ENCODE data around the gene TSPAN7. TPM values are rescaled to one million over a fixed set of nuclear protein-coding genes. Genes with fewer than 3 reads are reported as not detected.

The TSPAN7 gene
- total RNA-seq, 4 donors from 2014 or later: 10.7 to 25.7 (median 16.0) TPM

DNA sequence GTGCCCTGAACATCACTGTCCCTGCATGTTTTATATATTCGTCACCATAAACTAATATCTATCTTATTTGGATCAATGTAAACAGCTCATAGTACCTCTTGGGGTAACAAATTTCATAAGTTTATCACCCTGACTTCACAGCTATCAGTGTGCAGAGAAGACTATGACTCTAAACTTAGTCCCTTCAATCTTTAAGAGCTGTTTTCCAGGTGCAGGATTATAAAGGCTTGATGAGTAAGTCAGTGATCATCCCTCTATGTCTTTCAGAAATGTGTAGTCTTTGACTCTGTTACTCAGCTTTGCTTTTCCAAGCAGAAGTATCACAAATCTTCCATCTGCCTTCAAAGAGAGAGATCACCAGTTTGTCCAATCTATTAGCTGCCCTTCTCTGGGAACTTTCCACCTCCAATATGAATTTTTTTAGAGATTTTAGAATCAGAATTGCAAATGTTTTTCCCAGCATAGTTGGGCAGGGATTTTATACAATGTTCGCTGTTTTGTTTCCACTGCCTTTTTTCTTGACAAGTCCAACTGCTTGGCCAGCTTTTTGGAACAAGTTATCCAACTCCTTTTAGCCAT lies 45.1 kb upstream of the TSPAN7 start:
- Histone ChIP-seq H3K27me3 (no peaks in the 10 kb centered on the region), H3K9me3 (no peaks in the 10 kb centered on the region), H3K4me3 (no peak overlapping the region), H3K27ac (no peak overlapping the region), H3K4me1 (no peaks in the 10 kb centered on the region), H3K36me3 (no peaks in the 10 kb centered on the region)
- WGBS: 65% methylated on average over 2 of the region's 2 CpGs
- TF ChIP-seq POLR2A (IDR thresholded peaks at IDR 0.05): no peak
- no peak for TF ChIP-seq POLR2AphosphoS5 (IDR thresholded peaks at IDR 0.05)
- TF ChIP-seq CTCF (IDR thresholded peaks at IDR 0.05): no peak
- TF ChIP-seq EP300 (IDR thresholded peaks at IDR 0.05): no peak
- DNase-seq (ENCODE audit: low spot score in 2 of 2): no peak

GRCh38 chrX:38519651-38520050 lies 41.7 kb upstream of the TSPAN7 start:
- H3K27ac ChIP-seq: no peak overlapping the region
- H3K9me3 ChIP-seq: no peaks in the 10 kb centered on the region
- H3K4me1 ChIP-seq: no peaks in the 10 kb centered on the region
- WGBS: 73% methylated on average over 6 of the region's 6 CpGs
- H3K27me3 ChIP-seq: no peaks in the 10 kb centered on the region
- H3K36me3 ChIP-seq: no peaks in the 10 kb centered on the region
- DNase-seq (ENCODE audit: low spot score in 2 of 2): no peak
- H3K4me3 ChIP-seq: no peak overlapping the region
- no peak for TF ChIP-seq CTCF (IDR thresholded peaks at IDR 0.05)
- no peak for TF ChIP-seq POLR2AphosphoS5 (IDR thresholded peaks at IDR 0.05)
- TF ChIP-seq EP300 (IDR thresholded peaks at IDR 0.05): no peak
- no peak for TF ChIP-seq POLR2A (IDR thresholded peaks at IDR 0.05)

GRCh38 chrX:38538134-38538533 lies 23.2 kb upstream of the TSPAN7 start:
- TF ChIP-seq POLR2AphosphoS5 (IDR thresholded peaks at IDR 0.05) (no peak), CTCF (IDR thresholded peaks at IDR 0.05) (no peak), EP300 (IDR thresholded peaks at IDR 0.05) (no peak), POLR2A (IDR thresholded peaks at IDR 0.05) (no peak)
- no peak for DNase-seq (ENCODE audit: low spot score in 2 of 2)
- H3K27me3 ChIP-seq: no peaks in the 10 kb centered on the region
- H3K27ac ChIP-seq: no peak overlapping the region
- no peaks in the 10 kb centered on the region for H3K36me3 ChIP-seq
- H3K9me3 ChIP-seq: no peaks in the 10 kb centered on the region
- no peaks in the 10 kb centered on the region for H3K4me1 ChIP-seq
- 50% methylated on average over 2 of the region's 2 CpGs for WGBS
- no peak overlapping the region for H3K4me3 ChIP-seq

- H3K27me3 ChIP-seq: no peaks in the 10 kb centered on the region
These were observed 21.6 kb upstream of the TSPAN7 start for GRCh38 chrX:38539748-38540147.

DNA sequence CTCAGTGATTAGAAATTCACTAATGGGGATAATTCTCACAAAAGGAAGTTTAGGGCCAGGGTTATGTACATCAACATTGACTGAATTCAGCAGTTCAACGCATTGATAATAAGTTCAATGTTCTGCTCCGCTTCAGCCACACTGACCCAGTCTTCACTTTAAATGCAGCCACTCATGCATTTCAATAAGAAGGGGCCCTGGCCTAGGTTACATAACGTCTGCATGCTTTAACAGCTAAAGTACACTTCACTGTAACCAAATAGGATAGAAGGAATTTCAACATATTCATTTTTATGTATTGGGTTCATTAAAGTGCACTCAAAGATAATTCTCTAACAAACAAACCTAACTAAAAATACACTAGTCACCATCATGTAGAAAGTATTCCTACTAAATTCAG lies 12.8 kb upstream of the TSPAN7 start:
- TF ChIP-seq CTCF (IDR thresholded peaks at IDR 0.05) (no peak), POLR2A (IDR thresholded peaks at IDR 0.05) (no peak)

More at GRCh38 chrX:38539748-38540147, 21.6 kb upstream of the TSPAN7 start:
- H3K4me1 ChIP-seq: no peaks in the 10 kb centered on the region
- DNase-seq (ENCODE audit: low spot score in 2 of 2): no peak
- WGBS: 64% methylated on average over 1 of the region's 1 CpG
- H3K9me3 ChIP-seq: no peaks in the 10 kb centered on the region
- no peak for TF ChIP-seq CTCF (IDR thresholded peaks at IDR 0.05)
- no peak for TF ChIP-seq EP300 (IDR thresholded peaks at IDR 0.05)
- TF ChIP-seq POLR2AphosphoS5 (IDR thresholded peaks at IDR 0.05): no peak
- no peak for TF ChIP-seq POLR2A (IDR thresholded peaks at IDR 0.05)
- H3K36me3 ChIP-seq: no peaks in the 10 kb centered on the region
- H3K27ac ChIP-seq: no peak overlapping the region
- no peak overlapping the region for H3K4me3 ChIP-seq

More for the DNA sequence above, 12.8 kb upstream of the TSPAN7 start:
- H3K4me1 ChIP-seq: no peaks in the 10 kb centered on the region
- H3K36me3 ChIP-seq: no peaks in the 10 kb centered on the region
- no peak overlapping the region for H3K4me3 ChIP-seq
- DNase-seq (ENCODE audit: low spot score in 2 of 2): no peak
- WGBS: 58% methylated on average over 3 of the region's 3 CpGs
- H3K27ac ChIP-seq: no peak overlapping the region
- H3K27me3 ChIP-seq: no peaks in the 10 kb centered on the region
- H3K9me3 ChIP-seq: no peaks in the 10 kb centered on the region

Data from suprapubic skin (tissue), 4 donors.